LHCN-M2 (cell line): ENCODE results near the gene LHX6. TPM values are rescaled to one million over a fixed set of nuclear protein-coding genes. Genes with fewer than 3 reads are reported as not detected.

ENCODE experiments used
- DNase-seq: peaks from one replicate; pipeline ENCODE4 v3.0.0-alpha.2; 2012; ENCODE audit warnings: low read depth
- polyA plus RNA-seq: library from polyadenylated mRNA; unstranded; fragments of >200 nt; gene quantifications from one replicate; pipeline ENCODE4 v1.2.1, GENCODE V29; 2012; ENCODE audit warnings: missing spikeins
- total RNA-seq: library from RNA; depleted of rRNA; stranded (reverse); fragments of >200 nt; gene quantifications from 2 replicates; pipeline ENCODE4 v1.2.3, GENCODE V29; 2014; rRNA removed

LHX6 gene
- 0.06 TPM in 1 of 2 replicates, not detected in the other for total RNA-seq
- 0.15 TPM for polyA plus RNA-seq

DNA sequence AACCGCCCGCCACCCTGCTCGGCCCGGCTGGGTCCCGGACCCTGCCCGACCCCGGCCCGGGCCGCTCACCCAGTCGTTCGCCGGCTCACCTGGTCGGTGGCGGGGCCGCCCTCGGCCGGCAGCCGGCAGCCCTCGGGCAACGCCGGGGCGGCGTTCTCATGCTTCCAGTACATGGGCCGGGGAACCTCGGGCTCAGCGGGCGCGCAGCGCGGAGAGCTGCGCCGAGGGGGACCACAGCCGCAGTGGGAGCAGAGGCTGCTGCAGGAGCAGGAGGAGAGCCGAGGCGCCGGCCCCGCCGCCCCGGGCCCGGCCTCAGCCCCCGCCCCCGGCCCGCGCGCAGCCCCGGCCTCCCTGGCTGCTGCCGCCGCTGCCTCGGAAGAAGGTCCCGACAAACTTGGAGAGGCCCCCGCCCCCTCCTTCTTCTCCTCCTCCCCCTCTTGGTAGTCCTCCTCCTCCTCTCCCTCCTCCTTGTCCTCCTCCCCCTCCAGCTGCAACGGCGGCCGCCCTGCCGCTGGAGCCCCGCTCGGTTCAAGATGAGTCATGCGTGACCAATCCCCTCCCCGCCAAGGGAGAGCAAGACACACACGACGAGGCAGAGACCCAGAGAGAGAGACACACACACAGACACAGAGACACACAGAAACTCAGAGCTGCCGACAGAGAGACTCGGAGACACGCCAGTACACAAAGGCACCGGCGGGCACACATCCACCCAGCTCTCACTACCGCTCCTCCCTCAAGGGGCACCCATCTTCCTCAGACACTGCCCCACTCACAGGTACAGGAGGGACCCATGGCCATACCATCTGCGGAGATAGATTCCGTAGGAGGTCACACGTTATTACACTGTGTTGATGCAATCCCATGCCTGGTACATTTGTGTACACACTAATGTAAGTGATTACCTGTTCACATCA, at the start of gene LHX6:
TSS of gene LHX6 (minus strand) at position 390 of the 917 bp plus-strand sequence. CDS start at position 173, 217 bp downstream.
- DNase-seq: peak; percentile 20

DNA sequence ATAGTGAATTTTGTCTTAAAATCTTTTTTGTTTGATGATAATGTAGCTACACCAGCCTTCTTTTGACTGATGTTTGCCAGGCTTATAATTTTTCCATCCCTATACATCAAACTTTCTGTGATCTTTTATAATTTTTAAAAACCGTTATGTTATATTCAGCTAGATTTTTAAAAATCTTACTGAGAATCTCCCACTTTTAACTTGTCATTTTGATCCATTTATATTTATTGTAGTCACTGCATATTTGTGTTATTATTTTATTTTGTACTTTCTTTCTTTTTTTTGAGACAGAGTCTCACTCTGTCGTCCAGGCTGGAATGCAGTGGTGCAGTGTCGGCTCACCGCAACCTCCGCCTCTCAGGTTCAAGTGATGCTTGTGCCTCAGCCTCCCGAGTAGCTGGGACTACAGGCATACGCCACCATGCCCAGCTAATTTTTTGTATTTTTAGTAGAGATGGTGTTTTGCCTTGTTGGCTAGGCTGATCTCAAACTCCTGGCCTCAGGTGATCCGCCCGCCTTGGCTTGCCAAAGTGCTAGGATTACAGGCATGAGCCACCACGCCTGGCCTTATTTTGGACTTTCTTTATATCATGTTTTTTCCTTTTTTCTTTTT, 48.6 kb upstream of the LHX6 start:
- no peak for DNase-seq

DNA sequence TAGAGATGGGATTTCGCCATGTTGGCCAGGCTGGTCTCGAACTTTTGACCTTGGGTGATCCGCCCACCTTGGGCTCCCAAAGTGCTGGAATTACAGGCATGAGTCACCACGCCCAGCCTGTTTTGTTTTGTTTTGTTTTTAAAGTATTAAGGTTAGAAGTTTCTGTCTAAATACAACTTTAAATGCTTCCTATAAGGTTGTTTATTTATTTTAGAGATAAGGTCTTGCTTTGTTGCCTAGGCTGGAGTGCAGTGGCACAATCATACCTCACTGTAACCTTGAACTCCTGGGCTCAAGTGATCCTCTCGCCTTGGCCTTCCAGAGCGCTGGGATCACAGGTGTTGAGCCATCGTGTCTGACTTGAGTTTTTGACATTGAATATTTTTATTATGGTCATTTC, 47.3 kb upstream of the LHX6 start:
- DNase-seq: peak; percentile 32

DNA sequence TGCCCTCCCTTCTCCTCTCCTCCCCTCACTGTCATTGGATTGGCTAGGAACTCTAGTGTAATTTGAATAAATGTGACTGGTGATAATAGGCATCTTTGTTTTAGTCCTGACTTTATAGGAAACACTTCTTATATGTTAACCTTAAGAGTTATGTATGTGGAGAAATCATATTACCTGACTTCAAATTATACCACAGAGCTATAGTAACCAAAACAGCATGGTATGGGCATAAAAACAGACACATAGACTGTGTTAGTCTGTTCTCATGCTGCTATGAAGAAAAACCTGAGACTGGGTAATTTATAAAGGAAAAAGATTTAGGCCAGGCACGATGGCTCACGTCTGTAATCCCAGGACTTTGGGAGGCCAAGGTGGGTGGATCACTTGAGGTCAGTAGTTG, 45.3 kb upstream of the LHX6 start:
- DNase-seq: no peak

DNA sequence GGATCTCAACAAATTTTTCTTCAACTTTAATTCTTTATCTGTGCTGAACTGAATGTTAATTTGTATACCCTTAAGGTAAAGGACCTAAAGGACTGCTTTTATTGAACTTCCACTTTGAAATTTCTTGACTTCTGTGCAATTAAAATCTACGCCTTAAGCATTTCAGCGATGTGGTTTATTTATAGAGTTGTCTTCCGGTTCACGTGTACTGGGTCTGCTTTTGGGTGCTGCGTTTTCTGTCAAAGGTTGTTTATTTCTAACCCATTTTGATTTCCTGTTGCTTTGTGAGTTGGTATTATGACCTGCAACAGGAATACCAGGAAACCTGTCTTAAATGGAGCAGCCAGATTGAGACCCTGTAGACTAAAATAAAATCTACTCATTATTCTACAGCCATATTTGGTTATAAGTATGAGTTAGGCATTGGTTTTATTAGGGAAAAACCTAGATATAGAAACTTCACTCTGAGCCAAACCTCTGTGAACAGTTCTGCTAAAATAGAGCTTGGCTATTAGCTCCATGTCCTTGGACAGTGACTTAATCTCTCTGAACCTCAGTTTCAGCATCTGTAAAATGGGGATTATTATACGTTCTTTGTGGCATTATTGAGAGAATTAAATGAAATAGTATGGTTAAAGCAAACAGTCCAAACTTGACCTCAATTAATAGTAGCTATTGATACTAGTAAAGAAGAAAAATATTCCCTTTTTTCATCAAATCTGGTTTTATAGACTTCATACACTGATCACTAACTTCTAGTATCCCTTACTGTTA, 39.5 kb upstream of the LHX6 start:
- DNase-seq: no peak

DNA sequence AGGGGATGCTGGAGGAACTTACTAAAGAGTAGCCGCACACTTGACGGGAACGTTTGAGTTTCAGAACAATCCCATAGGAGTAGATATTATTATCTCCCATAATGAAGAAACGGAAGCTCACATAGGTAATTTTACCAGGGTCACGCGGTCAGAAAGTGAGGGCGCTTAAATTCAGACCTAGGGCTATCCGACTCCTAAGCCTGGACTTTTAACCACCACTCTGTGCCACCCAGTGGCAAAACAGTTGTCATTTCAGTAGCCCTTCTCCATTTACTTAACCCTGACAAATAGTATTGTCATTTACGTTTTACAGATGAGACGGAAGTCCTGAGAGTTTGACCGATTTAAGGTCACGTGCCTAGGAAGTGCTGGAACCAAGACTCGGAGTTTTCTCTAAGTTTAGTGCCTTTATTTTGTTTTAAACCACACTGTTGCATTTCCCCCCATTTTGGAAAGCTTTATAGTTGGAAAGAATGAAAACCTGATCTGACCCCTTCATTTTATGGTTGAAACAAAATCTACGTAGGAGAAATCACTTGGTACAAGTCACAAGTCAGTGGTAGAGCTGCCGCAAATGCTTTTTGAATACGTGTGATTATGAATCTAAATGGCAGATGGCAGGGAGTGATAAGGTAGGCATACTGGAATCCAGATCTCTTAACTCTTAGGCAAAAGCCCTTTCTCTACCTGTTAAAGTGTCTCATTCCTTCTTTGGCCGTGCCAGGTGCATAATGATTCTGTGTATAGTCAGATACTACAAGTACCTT, 36.6 kb upstream of the LHX6 start:
- DNase-seq: peak; percentile 56

DNA sequence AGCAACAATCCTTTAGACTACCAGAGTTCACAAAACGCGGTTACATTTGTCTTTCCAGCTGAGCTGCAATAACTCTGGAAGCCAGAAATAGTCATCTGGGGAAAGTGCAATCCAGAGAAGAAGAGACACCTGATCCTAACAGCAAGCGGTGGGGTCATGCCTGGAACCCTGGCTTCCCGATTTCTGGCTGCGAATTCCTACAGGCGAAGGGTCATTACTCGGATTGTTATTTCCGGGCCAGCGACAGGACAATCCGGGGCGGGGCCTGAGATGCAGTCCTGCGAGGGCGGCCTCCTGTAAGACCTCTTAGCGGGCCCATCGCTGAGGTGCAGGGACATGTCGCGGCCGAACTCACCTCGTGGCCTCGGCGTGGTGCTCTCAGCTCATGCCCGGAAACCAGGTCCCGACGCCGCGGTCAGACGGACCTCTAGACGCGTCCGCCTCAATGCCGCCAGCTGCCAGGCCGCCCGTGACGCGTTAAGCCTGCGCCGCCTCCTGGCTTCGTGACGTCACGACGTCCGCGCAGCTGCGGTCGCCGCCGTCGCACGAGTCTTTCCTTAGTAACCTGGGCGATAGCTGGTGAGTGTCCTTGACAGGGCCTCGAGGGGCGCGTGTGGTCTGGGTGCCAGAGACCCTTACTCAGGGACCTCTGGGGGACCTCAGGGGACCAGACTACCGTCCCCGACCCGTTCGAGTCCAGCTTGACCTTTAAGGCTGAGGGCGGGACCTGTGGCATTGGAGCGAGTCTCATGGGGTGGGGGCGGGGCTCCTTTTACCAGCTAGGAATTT, 35.8 kb upstream of the LHX6 start, which contains the start of the genes MRRF and RBM18:
TSS of gene MRRF (plus strand) at position 523 of the 789 bp plus-strand sequence. CDS start 6,010 bp downstream, outside the sequence.
TSS of gene RBM18 (minus strand) at position 481 of the 789 bp plus-strand sequence. CDS start 3,348 bp downstream, outside the sequence.
- DNase-seq: peak; percentile 85

DNA sequence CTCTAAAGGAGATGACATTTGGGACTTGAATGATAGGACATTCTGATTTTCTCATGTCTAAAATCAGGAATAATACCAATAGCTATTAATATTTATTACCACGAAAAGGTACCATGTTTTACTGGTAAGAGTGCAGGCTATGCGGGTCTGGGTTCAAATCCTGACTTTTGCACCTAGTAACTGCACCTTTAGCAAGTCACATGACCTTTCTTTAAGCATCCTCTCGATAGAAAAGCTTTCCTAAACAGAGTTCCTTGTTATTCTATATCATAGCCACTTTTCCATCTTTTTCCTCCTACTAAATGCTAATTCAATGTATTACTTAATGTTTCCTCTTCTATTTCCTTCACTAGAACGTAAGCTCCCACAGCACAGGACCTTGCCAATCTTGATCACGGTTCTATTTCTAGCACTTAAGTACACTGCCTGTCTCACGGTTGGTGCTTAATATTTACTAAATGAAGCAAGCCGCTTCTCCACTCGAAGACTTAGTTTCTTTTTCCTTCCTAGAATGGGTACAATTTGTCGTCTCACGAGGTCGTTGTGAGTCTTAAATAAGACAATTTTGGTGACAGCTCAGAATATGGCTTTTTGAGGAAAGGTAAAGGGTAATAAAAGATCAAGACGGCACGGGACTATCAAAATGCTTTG, 35.1 kb upstream of the LHX6 start:
- DNase-seq: no peak

DNA sequence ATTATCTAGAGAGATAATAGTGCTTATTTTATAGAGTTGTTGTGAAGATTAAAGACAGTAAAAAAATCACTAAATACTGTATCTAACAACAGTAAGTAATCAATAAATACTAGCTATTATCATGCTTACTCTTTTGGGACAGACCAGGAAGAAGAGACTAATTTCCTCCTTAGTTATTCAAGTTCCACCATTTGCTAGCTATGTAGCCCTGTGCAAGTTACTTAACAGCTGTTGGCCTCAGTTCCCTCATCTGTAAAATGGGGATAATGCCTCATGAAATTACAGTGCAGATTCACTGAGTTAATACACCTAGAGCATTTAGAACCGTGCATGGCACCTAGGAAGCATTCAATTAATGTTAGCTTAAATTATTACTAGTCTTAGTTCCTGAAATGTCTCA, 33.3 kb upstream of the LHX6 start:
- DNase-seq: no peak

DNA sequence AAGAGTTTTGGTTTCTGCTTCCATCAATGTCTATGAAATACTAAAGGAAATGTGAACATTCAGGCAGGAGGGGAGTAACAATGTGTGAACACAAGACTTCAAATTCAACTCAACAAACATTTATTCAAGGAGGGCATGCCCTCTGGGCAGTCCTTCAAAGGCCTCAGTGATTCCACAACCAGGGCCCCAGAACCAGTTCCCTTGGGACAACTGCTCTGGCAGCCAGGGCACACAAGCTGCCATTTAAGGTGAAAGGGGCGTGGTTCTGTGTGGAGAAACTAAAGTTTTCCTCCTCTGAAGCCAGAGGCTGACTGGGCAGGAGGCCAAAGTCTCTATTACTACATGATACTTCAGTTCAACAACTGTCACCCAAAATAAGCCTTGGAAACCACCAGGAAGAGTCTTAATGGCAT, 32.7 kb upstream of the LHX6 start:
- peak; percentile 82 for DNase-seq

DNA sequence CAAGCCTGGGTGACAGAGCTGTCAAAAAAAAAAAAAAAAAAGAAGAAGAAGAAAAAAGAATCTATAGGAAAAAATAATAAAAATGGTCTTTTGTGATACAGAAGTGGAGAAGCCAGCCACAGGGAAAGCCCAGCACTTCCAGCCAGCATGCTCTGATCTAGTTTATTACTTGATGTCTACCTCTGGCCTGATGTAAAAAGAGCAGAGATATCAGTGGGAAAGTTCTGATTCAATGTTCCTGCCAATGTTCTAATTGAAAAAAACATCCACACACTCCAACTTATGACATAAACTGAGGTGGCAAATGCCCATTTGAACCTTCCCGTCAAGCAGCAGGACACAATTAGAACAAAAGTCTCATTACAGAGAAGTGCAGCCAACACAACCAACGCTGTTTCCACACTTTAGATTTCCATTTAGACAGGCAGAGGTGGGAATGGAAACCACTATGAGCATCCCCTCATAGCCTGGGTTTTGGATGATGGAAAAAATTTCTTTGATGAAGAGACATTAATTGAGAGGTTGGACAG, 30.2 kb upstream of the LHX6 start:
- no peak for DNase-seq

DNA sequence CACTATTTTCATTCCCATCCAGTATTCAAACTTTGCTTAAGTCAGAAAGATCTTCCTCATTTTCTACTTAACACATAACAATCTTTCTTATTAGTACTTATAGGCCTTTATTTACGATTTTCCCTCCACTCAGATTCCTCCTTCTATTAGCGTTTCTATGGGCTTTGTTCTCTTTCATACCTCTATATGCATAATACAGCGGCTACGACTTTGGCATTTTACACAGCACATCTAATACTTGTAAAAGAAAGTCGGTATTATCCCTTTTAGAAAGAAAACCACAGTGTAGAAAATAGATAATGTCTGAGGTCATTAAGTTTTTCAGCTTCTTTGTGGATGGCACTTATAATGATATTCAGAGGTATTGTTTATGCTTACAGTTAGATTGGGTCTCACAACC, 27.4 kb upstream of the LHX6 start:
- DNase-seq: no peak

DNA sequence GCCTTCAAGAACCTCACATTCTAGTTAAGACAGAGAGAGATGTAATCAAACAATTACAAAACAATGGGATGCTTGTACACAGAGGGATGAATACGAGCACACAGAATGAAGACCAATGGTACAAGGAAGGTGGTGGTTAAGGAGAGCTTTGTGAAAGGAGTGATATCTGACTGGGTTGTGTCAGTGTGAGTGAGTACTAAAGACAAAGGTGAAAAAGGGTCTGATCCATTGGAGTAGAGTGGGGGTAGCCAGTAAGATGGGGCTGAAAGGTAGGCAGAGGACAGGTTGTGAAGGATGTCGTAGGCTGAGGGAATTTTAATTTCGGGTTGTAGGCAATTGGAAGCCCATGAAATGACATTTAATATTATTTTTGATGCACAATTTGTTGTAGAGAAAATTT, 26.0 kb upstream of the LHX6 start:
- DNase-seq: no peak

DNA sequence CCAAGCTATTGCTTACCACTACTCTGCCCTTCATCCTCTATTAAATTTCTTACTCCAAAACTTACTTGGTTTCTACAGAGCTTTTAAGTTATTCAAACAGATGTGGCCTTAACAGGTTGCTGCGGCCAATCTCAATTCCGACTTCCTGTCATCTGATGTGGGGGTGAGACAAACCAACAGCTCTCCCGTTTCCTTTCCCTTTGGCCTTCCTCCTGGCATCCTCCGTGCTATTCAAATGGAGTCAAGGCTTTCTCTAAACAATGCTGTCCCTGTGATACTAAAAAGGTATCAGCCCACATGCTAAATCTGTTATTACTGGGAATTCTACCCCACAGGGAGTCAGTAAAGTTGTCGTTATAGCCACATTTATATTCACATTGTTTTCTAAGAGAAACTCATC, 24.0 kb upstream of the LHX6 start:
- DNase-seq: no peak

DNA sequence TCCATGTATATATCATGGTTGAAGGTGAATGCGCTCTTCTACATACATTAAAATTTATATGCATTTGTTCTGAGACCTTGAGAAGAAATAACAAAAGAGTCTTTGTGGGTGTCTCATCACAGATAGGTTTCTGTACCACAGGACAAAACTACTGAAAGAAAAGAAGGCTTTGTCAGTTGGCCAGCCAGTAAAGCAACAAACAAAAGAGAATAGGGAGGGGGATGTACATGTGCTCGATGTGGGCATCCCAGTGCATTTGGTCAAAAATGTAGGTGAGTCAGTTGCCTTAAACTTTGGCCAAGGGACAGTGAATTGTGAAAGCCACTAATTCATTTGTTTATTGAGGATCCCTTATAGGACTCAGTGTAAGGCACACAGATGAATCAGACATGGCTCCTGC, 22.6 kb upstream of the LHX6 start:
- DNase-seq: no peak

DNA sequence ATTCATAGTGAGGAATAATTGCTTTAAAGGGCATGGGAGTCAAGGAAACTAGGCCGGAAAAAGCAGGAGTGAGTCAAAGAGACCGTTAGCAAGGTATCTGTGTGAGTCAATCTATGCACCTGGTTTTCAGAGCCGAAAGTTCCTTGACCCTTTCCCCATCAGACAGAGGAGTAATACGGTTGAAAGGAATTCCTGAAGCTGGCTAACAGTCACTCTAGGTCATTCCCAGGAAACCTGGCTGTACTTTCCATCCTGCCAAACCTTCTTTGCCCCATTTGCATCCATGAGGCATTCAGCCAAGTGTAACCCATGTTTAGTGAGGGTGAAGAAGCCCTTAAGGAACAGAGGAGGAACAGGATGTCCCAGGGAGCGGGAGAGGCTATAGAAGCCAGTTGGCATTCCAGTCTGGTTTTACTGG, 19.7 kb upstream of the LHX6 start:
- no peak for DNase-seq

DNA sequence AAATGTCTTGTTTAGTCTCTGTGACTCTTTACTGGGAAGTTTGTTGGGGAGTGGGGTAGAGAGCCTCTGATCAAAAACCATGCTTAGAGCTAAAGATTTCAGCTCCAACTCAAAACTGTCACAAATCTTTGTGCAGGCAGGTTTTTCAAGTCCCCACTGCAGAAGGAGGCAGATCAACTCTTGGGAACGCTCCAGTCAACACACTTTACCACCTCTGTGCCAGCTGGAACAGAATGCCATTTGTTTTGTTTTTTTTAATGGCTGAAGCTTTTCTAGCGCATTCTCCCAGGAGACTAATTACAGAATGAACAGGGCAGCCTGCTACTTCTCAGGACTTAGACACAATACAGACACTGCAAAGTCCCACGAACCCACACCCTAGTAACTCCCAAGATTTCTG, 17.9 kb upstream of the LHX6 start:
- DNase-seq: no peak

DNA sequence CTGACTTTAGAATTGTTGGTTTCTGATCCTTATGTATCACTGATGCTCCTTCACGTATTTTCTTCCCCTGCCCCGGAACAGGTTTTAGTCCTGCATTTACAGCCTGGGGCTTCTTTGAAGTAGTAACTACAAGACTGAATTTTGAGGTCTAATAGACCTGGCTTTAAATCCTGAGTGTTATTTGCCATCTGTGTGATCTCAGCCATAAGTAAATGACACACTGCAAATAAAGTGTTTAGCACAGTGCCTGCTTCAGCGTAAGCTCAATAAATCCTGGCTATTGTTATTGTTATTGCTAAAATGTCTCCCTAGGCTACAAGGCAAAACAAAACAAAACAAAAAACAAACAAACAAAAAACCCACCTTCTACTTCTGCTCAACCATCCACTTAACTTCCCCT, 15.6 kb upstream of the LHX6 start:
- no peak for DNase-seq

DNA sequence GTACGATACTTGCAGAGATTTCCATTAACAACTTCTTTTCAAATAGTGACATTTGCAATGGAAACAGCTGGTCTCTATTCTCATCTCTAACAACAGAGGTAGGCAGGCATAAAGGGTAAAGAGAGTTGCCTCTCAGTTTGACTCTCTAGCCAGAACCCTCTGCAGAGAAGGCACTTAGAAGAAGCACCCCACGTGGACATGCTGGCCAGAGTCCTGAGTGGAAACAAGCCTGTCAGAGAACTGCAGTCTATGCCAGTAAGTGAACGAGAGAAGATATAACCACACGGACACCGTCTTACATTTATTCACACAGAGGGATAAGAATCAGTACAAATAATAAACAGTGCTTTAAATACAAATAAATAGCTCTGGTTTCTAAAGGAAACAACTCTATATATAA, 11.0 kb upstream of the LHX6 start:
- DNase-seq: no peak

DNA sequence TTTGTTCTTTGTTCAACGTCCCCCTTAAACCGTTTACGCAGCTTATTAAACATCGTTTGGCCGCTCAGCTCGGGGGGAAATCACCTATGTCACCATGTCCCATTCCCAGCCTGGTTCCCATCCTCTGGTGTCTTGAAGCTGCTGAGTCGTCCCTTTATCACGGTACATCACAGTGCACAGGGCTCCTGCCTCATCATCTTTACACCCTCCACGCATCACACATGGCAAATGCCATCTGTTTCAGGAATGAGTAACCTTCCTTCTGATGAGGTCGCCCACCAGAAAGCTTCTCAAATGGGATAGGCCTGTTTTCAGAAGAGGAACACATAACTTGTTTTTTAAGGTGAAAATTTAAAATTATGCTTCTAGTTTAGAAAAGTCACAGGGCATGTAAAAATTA, 7.9 kb upstream of the LHX6 start:
- DNase-seq: peak; percentile 30
